Liver (tissue), 9 donors: ENCODE measurements around the gene HPD. TPM values are rescaled to one million over a fixed set of nuclear protein-coding genes. Genes with fewer than 3 reads are reported as not detected.

Source experiments
- DNase-seq: peaks from one replicate; pipeline ENCODE4 v3.0.0-alpha.2; 2017; ENCODE audit warnings: low spot score
- H3K27ac ChIP-seq, 2 donors: one replicate each; pipeline ENCODE4 v1.7.0; 2013; ENCODE audit warnings: inconsistent platforms in 2 of 2, low read length in 2 of 2, control low read depth in 1 of 2, low read depth in 1 of 2, mild to moderate bottlenecking in 1 of 2
- H3K27me3 ChIP-seq, 4 donors: one replicate each; pipeline versions ENCODE4 v1.6.1 to v1.7.0; 2013; ENCODE audit warnings: low read length in 3 of 4, inconsistent platforms in 1 of 4, mild to moderate bottlenecking in 1 of 4, moderate library complexity in 1 of 4; ENCODE audit not compliant: control insufficient read depth in 4 of 4, insufficient read depth in 4 of 4
- H3K36me3 ChIP-seq, 4 donors: one replicate each; pipeline versions ENCODE4 v1.6.1 to v1.7.0; 2013; ENCODE audit warnings: low read length in 3 of 4, mild to moderate bottlenecking in 3 of 4, low read depth in 1 of 4, moderate library complexity in 1 of 4; ENCODE audit not compliant: control insufficient read depth in 4 of 4, insufficient read depth in 3 of 4
- H3K4me1 ChIP-seq, 4 donors: one replicate each; pipeline versions ENCODE4 v1.6.1 to v1.7.0; 2013; ENCODE audit warnings: low read length in 3 of 4, mild to moderate bottlenecking in 3 of 4, moderate library complexity in 1 of 4; ENCODE audit not compliant: control insufficient read depth in 4 of 4, insufficient read depth in 4 of 4
- H3K4me3 ChIP-seq, 3 donors: one replicate each; pipeline versions ENCODE4 v1.6.1 to v1.7.0; 2013; ENCODE audit warnings: low read length in 3 of 3, control low read depth in 1 of 3, low read depth in 1 of 3, mild to moderate bottlenecking in 1 of 3
- H3K9ac ChIP-seq, 2 donors: one replicate each; pipeline ENCODE4 v1.7.0; 2013; ENCODE audit warnings: low read length in 2 of 2, mild to moderate bottlenecking in 2 of 2, moderate library complexity in 2 of 2, control low read depth in 1 of 2, low read depth in 1 of 2
- H3K9me3 ChIP-seq, 4 donors: one replicate each; pipeline versions ENCODE4 v1.6.1 to v1.7.0; 2013; ENCODE audit warnings: low read length in 3 of 4; ENCODE audit not compliant: control insufficient read depth in 4 of 4
- ATF3 ChIP-seq: IDR thresholded peaks from 2 replicates; pipeline ENCODE4 v1.6.1; 2016; ENCODE audit warnings: antibody characterized with exemption
- EGR1 ChIP-seq, 2 donors: IDR thresholded peaks; 2 replicates each; pipeline ENCODE4 v1.6.1; 2016 to 2018; ENCODE audit warnings: antibody characterized with exemption in 2 of 2, low read depth in 2 of 2
- FOXA1 ChIP-seq: IDR thresholded peaks from 2 replicates; pipeline ENCODE4 v1.6.1; 2016; ENCODE audit warnings: antibody characterized with exemption
- HNF4G ChIP-seq: IDR thresholded peaks from 2 replicates; pipeline ENCODE4 v1.6.1; 2016; ENCODE audit warnings: antibody characterized with exemption
- NR2F2 ChIP-seq: IDR thresholded peaks from 2 replicates; pipeline ENCODE4 v1.6.1; 2016; ENCODE audit warnings: antibody characterized with exemption
- RAD21 ChIP-seq, 2 donors: IDR thresholded peaks; 2 replicates each; pipeline ENCODE4 v1.6.1; 2016; ENCODE audit warnings: antibody characterized with exemption in 2 of 2, mild to moderate bottlenecking in 2 of 2
- REST ChIP-seq: IDR thresholded peaks from 2 replicates; pipeline ENCODE4 v1.6.1; 2016; ENCODE audit warnings: antibody characterized with exemption, mild to moderate bottlenecking
- RXRA ChIP-seq, 2 donors: IDR thresholded peaks; 2 replicates each; pipeline ENCODE4 v1.6.1; 2017 to 2018; ENCODE audit warnings: antibody characterized with exemption in 2 of 2, mild to moderate bottlenecking in 1 of 2
- SP1 ChIP-seq: IDR thresholded peaks from 2 replicates; pipeline ENCODE4 v1.6.1; 2018; ENCODE audit warnings: antibody characterized with exemption, mild to moderate bottlenecking
- TAF1 ChIP-seq: conservative IDR thresholded peaks from 2 replicates; pipeline ENCODE4 v1.6.1; 2016; ENCODE audit warnings: antibody characterized with exemption, mild to moderate bottlenecking
- YY1 ChIP-seq: IDR thresholded peaks from 2 replicates; pipeline ENCODE4 v1.6.1; 2016; ENCODE audit warnings: antibody characterized with exemption, mild to moderate bottlenecking
- ZBTB33 ChIP-seq: IDR thresholded peaks from 2 replicates; pipeline ENCODE4 v1.6.1; 2016; ENCODE audit warnings: antibody characterized with exemption
- WGBS: extraction: QIAGEN DNeasy Blood & Tissue Kit; methylation state at CpG from one replicate; pipeline ENCODE4 v1.1.7; 2013; 5-methylcytosine and 5-hydroxymethylcytosine counted together
- polyA plus RNA-seq, 2 donors: library from polyadenylated mRNA; stranded (reverse) in 1 of 2; unstranded in 1 of 2; fragments of 200-250 nt in 1 of 2; fragments of >200 nt in 1 of 2; fragmentation: Nextera tagmentation in 1 of 2; extraction: Ambion mirVana in 1 of 2; gene quantifications; one replicate each; pipeline versions ENCODE4 v1.2.1 to v1.2.3, GENCODE V29; 2013 to 2015
- total RNA-seq, 2 donors: library from RNA; depleted of rRNA; stranded (reverse); fragments of >200 nt; gene quantifications; one replicate each; pipeline ENCODE4 v1.2.3, GENCODE V29; 2014
- TF ChIP-seq, protein P1 (sequence below): IDR thresholded peaks from 2 replicates; pipeline ENCODE4 v1.6.1; 2016; ENCODE audit warnings: antibody characterized with exemption
- TF ChIP-seq, protein P2 (sequence below): fragments of 150-350 bp; IDR thresholded peaks from 2 replicates; pipeline ENCODE4 v1.5.1; 2017; ENCODE audit warnings: improper control_type of control experiment, low read depth, low read length; ENCODE audit not compliant: missing input control
- donor health status: healthy.
- donor health status: healthy.
- donor health status: healthy.
- donor health status: healthy.
- donor health status: healthy.

The HPD gene
- total and polyA plus RNA-seq, 4 donors, result 31.3 to 812 (median 509) TPM

DNA sequence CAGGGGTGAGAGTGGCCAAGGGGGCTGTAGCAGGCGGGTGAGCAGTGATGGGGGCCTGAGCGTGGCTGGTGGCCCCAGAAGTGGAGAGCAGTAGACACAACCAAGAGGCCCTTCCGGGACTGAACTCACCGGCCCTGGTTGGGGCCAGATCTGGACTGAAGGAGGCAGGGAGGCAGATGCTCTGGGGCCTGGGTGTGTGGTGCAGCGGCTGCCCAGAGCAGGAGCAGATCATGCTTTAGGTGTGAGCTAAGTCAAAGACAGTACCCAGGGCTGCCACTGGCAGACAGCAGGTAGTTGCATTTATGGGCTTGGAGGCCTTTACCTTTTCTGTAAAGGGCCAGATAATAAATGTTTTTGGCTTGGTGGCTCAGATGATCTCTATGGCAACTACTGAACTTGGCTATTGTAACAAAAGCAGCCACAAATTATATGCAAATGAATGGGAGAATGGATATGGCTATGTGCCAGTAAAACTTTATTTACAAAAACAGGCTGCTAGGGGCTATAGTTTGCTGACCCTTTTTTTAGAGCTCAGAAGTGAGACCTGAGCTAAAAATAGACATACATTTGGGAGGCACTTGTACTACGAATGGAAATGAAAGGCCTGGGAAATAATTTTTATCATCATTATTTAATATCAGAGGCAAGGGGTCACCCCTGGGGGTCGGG, 29.3 kb downstream of the HPD start:
- H3K36me3 ChIP-seq, result peaks cover 21 to 67% (median 31%) of the 10 kb centered on the region in 4 donors
- H3K27me3 ChIP-seq, result no peaks in the 10 kb centered on the region
- no peaks in the 10 kb centered on the region for H3K9me3 ChIP-seq
- no peak overlapping the region for H3K4me3 ChIP-seq
- no peak overlapping the region for H3K9ac ChIP-seq
- no peak for DNase-seq
- H3K27ac ChIP-seq, result no peak overlapping the region
- no peaks in the 10 kb centered on the region for H3K4me1 ChIP-seq
- 87% methylated on average over 7 of the region's 7 CpGs for WGBS
- no peak for TF ChIP-seq ZBTB33
- TF ChIP-seq EGR1 (IDR thresholded peaks at IDR 0.05; ENCODE audit: low read depth in 2 of 2), result no peak

GRCh38 chr12:121828826-121829225, 29.8 kb downstream of the HPD start:
- Histone ChIP-seq H3K4me1 (no peaks in the 10 kb centered on the region), H3K9me3 (no peaks in the 10 kb centered on the region), H3K27me3 (no peaks in the 10 kb centered on the region), H3K27ac (no peak overlapping the region), H3K9ac (no peak overlapping the region), H3K4me3 (no peak overlapping the region), H3K36me3 (peaks cover 24 to 71% (median 33%) of the 10 kb centered on the region in 4 donors)
- DNase-seq, result no peak
- 92% methylated on average over 9 of the region's 9 CpGs for WGBS
- TF ChIP-seq, protein P1, sequence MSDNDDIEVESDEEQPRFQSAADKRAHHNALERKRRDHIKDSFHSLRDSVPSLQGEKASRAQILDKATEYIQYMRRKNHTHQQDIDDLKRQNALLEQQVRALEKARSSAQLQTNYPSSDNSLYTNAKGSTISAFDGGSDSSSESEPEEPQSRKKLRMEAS, result no peak
- TF ChIP-seq RAD21 (IDR thresholded peaks at IDR 0.05) (no peak), YY1 (no peak), NR2F2 (no peak), REST (no peak), TAF1 (no peak), FOXA1 (no peak), RXRA (IDR thresholded peaks at IDR 0.05) (no peak), ATF3 (no peak), SP1 (no peak), EGR1 (IDR thresholded peaks at IDR 0.05; ENCODE audit: low read depth in 2 of 2) (no peak), HNF4G (no peak)
- TF ChIP-seq, protein P2, sequence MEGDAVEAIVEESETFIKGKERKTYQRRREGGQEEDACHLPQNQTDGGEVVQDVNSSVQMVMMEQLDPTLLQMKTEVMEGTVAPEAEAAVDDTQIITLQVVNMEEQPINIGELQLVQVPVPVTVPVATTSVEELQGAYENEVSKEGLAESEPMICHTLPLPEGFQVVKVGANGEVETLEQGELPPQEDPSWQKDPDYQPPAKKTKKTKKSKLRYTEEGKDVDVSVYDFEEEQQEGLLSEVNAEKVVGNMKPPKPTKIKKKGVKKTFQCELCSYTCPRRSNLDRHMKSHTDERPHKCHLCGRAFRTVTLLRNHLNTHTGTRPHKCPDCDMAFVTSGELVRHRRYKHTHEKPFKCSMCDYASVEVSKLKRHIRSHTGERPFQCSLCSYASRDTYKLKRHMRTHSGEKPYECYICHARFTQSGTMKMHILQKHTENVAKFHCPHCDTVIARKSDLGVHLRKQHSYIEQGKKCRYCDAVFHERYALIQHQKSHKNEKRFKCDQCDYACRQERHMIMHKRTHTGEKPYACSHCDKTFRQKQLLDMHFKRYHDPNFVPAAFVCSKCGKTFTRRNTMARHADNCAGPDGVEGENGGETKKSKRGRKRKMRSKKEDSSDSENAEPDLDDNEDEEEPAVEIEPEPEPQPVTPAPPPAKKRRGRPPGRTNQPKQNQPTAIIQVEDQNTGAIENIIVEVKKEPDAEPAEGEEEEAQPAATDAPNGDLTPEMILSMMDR, result no peak
